ENCODE data around the gene TRIM28.

GRCh38 chr19:58513213-58513693 lies 30.6 kb upstream of the TRIM28 start:
- TF ChIP-seq CTCF (IDR thresholded peaks at IDR 0.05): no peak
- TF ChIP-seq POLR2A (IDR thresholded peaks at IDR 0.05): no peak
